ENCODE measurements around the gene ADRA2C. TPM values are rescaled to one million over a fixed set of nuclear protein-coding genes. Genes with fewer than 3 reads are reported as not detected.

The ADRA2C gene
- total RNA-seq, 2 experiments from 2014 or later: 0.21 TPM; not detected in 1

GRCh38 chr4:3801931-3802550 is 35.9 kb downstream of the ADRA2C start:
- CTCF ChIA-PET (ENCODE audit: unreplicated experiment): no interaction called here
- Histone ChIP-seq H3K4me2 (ENCODE audit: low read length) (no peak overlapping the region), H3K27ac (ENCODE audit: low read depth, low read length, poor library complexity, severe bottlenecking) (no peak overlapping the region), H3K4me3 (ENCODE audit: low read depth, low read length, poor library complexity, severe bottlenecking) (no peak overlapping the region), H3K79me2 (ENCODE audit: insufficient read depth, low read depth, low read length) (no peaks in the 10 kb centered on the region), H3K9me2 (ENCODE audit: insufficient read depth, low read length) (no peaks in the 10 kb centered on the region), H3K4me1 (ENCODE audit: insufficient read depth, low read length, poor library complexity, severe bottlenecking) (no peaks in the 10 kb centered on the region), H3K36me3 (ENCODE audit: insufficient read depth, low read length) (no peaks in the 10 kb centered on the region), H4K20me1 (ENCODE audit: insufficient read depth, low read length) (no peaks in the 10 kb centered on the region), H3K9me3 (ENCODE audit: low read length) (no peaks in the 10 kb centered on the region), H2AFZ (ENCODE audit: low read length) (no peak overlapping the region)
- POLR2A ChIA-PET: no interaction called here
- intact Hi-C loops (cut with micrococcal nuclease; ENCODE audit: unreplicated experiment): no loop called here
- DNase-seq (ENCODE audit: low spot score): no peak
- no TSS peak for BruUV-seq (replicated peaks)
- TF ChIP-seq EZH2phosphoT487 (IDR thresholded peaks at IDR 0.05; ENCODE audit: borderline replicate concordance, low read depth, low read length): no peak
- no peak for TF ChIP-seq CTCF (conservative IDR thresholded peaks at IDR 0.05; ENCODE audit: low read length)

- CTCF ChIA-PET (ENCODE audit: unreplicated experiment): no interaction called here
- Histone ChIP-seq H3K36me3 (ENCODE audit: insufficient read depth, low read length) (no peaks in the 10 kb centered on the region), H3K4me3 (ENCODE audit: low read depth, low read length, poor library complexity, severe bottlenecking) (no peak overlapping the region), H4K20me1 (ENCODE audit: insufficient read depth, low read length) (no peaks in the 10 kb centered on the region), H3K4me2 (ENCODE audit: low read length) (no peak overlapping the region), H3K4me1 (ENCODE audit: insufficient read depth, low read length, poor library complexity, severe bottlenecking) (no peaks in the 10 kb centered on the region), H3K27ac (ENCODE audit: low read depth, low read length, poor library complexity, severe bottlenecking) (no peak overlapping the region), H3K9me2 (ENCODE audit: insufficient read depth, low read length) (no peaks in the 10 kb centered on the region), H3K79me2 (ENCODE audit: insufficient read depth, low read depth, low read length) (no peaks in the 10 kb centered on the region), H2AFZ (ENCODE audit: low read length) (no peak overlapping the region), H3K9me3 (ENCODE audit: low read length) (no peaks in the 10 kb centered on the region)
- TF ChIP-seq EZH2phosphoT487 (IDR thresholded peaks at IDR 0.05; ENCODE audit: borderline replicate concordance, low read depth, low read length) (no peak), CTCF (conservative IDR thresholded peaks at IDR 0.05; ENCODE audit: low read length) (no peak)
- no TSS peak for BruUV-seq (replicated peaks)
- DNase-seq (ENCODE audit: low spot score): no peak
- POLR2A ChIA-PET: no interaction called here
- intact Hi-C loops (cut with micrococcal nuclease; ENCODE audit: unreplicated experiment): no loop called here
Observed at GRCh38 chr4:3802571-3803474, 36.6 kb downstream of the ADRA2C start.

- no peak overlapping the region for H3K4me2 ChIP-seq (ENCODE audit: low read length)
- intact Hi-C loops (cut with micrococcal nuclease; ENCODE audit: unreplicated experiment): no loop called here
- H4K20me1 ChIP-seq (ENCODE audit: insufficient read depth, low read length): no peaks in the 10 kb centered on the region
- DNase-seq (ENCODE audit: low spot score): no peak
- TF ChIP-seq EZH2phosphoT487 (IDR thresholded peaks at IDR 0.05; ENCODE audit: borderline replicate concordance, low read depth, low read length): no peak
- no peak for TF ChIP-seq CTCF (conservative IDR thresholded peaks at IDR 0.05; ENCODE audit: low read length)
- H3K79me2 ChIP-seq (ENCODE audit: insufficient read depth, low read depth, low read length): no peaks in the 10 kb centered on the region
- H3K27ac ChIP-seq (ENCODE audit: low read depth, low read length, poor library complexity, severe bottlenecking): no peak overlapping the region
- no peaks in the 10 kb centered on the region for H3K9me3 ChIP-seq (ENCODE audit: low read length)
- H3K36me3 ChIP-seq (ENCODE audit: insufficient read depth, low read length): no peaks in the 10 kb centered on the region
- H3K4me3 ChIP-seq (ENCODE audit: low read depth, low read length, poor library complexity, severe bottlenecking): no peak overlapping the region
- no TSS peak for BruUV-seq (replicated peaks)
- H3K4me1 ChIP-seq (ENCODE audit: insufficient read depth, low read length, poor library complexity, severe bottlenecking): no peaks in the 10 kb centered on the region
- no peak overlapping the region for H2AFZ ChIP-seq (ENCODE audit: low read length)
- CTCF ChIA-PET (ENCODE audit: unreplicated experiment): no interaction called here
- no peaks in the 10 kb centered on the region for H3K9me2 ChIP-seq (ENCODE audit: insufficient read depth, low read length)
- POLR2A ChIA-PET: no interaction called here
Observed at GRCh38 chr4:3803475-3803847, 37.3 kb downstream of the ADRA2C start.

Measured in OCI-LY7 (cell line).